Mesodermal cell (in vitro differentiated cells): ENCODE measurements around the gene HSPA1A.
"Not testable (repeated sequence)": the region's sequence is repeated elsewhere in the genome, so short reads cannot be mapped to it uniquely, and the experiment has no call there.

Experiments
- H3K27ac ChIP-seq: 2 replicates; pipeline ENCODE4 v1.7.0; 2013; ENCODE audit warnings: mild to moderate bottlenecking, low read depth, low read length, moderate library complexity; ENCODE audit not compliant: severe bottlenecking
- H3K36me3 ChIP-seq: 2 replicates; pipeline ENCODE4 v1.7.1; 2013; ENCODE audit warnings: mild to moderate bottlenecking, low read length, moderate library complexity; ENCODE audit not compliant: control insufficient read depth, insufficient read depth
- H3K4me1 ChIP-seq: one replicate; pipeline ENCODE4 v1.7.1; 2013; ENCODE audit warnings: mild to moderate bottlenecking, low read length; ENCODE audit not compliant: insufficient read depth, control insufficient read depth, poor library complexity, severe bottlenecking
- H3K4me3 ChIP-seq: 2 replicates; pipeline ENCODE4 v1.7.0; 2013; ENCODE audit warnings: low read length, control low read depth, mild to moderate bottlenecking; ENCODE audit not compliant: insufficient read depth, poor library complexity, severe bottlenecking; ENCODE audit errors: extremely low read depth
- H3K9me3 ChIP-seq: 2 replicates; pipeline ENCODE4 v1.7.1; 2013; ENCODE audit warnings: mild to moderate bottlenecking, low read length, moderate library complexity; ENCODE audit not compliant: control insufficient read depth
- WGBS, 2 experiments: methylation state at CpG; one replicate each; pipeline ENCODE4 v1.1.5; 2013; ENCODE audit warnings: missing lambda C conversion rate in 2 of 2; ENCODE audit not compliant: insufficient coverage in 2 of 2; 5-methylcytosine and 5-hydroxymethylcytosine counted together

HSPA1A gene

GRCh38 chr6:31795616-31796298, 19.6 kb upstream of the HSPA1A start, which contains the start of gene VARS1:
TSS of gene VARS1 (minus strand) at chr6:31795752. CDS start at chr6:31795217, 535 bp downstream.
- Histone ChIP-seq H3K9me3 (no peaks in the 10 kb centered on the region), H3K4me1 (peaks cover 14% of the 10 kb centered on the region), H3K27ac (peak within 1 kb of the TSS; percentile 98), H3K4me3 (peak within 1 kb of the TSS; percentile 82), H3K36me3 (peaks cover 45% of the 10 kb centered on the region)
- WGBS, 2 experiments, result 4% methylated on average over 65 to 66 of the region's 75 CpGs

DNA sequence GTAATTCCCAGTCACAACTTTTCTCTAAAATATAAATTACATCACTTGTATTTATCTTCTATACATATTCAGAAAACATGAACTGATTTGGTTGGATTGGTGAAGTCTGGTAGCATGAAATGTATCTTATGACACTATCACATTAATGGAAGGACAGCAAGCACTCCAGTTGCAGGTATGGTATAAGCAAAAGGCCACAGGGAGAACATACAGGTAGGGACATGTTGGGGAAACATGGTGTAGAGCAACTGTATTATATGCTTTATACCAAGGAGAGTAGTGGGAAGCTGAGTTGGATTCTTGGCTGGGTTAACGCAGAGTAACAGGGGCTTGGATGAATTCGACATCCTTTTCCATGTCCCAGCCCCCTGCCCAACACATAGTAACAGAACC, 18.4 kb upstream of the HSPA1A start:
- H3K4me1 ChIP-seq, result peaks cover 14% of the 10 kb centered on the region
- H3K9me3 ChIP-seq, result no peaks in the 10 kb centered on the region
- no peak overlapping the region for H3K27ac ChIP-seq
- WGBS, 2 experiments, result 93% methylated on average over 2 of the region's 2 CpGs; no CpG with 5 or more reads in 1 of the 2 experiments
- no peak overlapping the region for H3K4me3 ChIP-seq
- peaks cover 47% of the 10 kb centered on the region for H3K36me3 ChIP-seq

GRCh38 chr6:31797588-31797987, 17.8 kb upstream of the HSPA1A start:
- no peak overlapping the region for H3K4me3 ChIP-seq
- peaks cover 47% of the 10 kb centered on the region for H3K36me3 ChIP-seq
- 96 to 100% methylated on average over 1 to 5 of the region's 5 CpGs for WGBS, 2 experiments

DNA sequence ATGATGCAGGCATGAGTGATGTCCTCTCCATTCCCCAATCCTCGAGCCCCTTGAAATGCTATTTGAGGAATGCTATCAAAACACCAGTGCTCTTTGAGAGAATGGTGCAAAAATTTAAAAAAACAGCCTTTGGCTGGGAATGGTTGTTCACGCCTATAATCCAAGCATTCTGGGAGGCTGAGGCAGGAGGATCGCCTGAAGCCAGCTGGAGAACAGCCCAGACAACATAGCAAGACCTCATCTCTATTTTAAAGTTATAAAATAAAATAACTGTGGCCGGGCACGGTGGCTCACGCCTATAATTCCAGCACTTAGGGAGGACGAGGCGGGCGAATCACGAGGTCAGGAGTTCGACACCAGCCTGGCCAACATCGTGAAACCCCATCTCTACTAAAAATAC, 15.6 kb upstream of the HSPA1A start:
- Histone ChIP-seq H3K36me3 (peaks cover 52% of the 10 kb centered on the region), H3K9me3 (no peaks in the 10 kb centered on the region), H3K27ac (no peak overlapping the region), H3K4me1 (no peaks in the 10 kb centered on the region), H3K4me3 (no peak overlapping the region)
- 100% methylated on average over 1 of the region's 12 CpGs for WGBS, 2 experiments

More at GRCh38 chr6:31797588-31797987, 17.8 kb upstream of the HSPA1A start:
- Histone ChIP-seq H3K27ac (no peak overlapping the region), H3K4me1 (peaks cover 12% of the 10 kb centered on the region), H3K9me3 (no peaks in the 10 kb centered on the region)

GRCh38 chr6:31801031-31801927, 14.1 kb upstream of the HSPA1A start:
- peaks cover 52% of the 10 kb centered on the region for H3K36me3 ChIP-seq
- not testable (repeated sequence) for H3K27ac ChIP-seq, H3K4me1 ChIP-seq, H3K4me3 ChIP-seq, H3K9me3 ChIP-seq
- WGBS, 2 experiments, result 96 to 97% methylated on average over 6 to 8 of the region's 8 CpGs

DNA sequence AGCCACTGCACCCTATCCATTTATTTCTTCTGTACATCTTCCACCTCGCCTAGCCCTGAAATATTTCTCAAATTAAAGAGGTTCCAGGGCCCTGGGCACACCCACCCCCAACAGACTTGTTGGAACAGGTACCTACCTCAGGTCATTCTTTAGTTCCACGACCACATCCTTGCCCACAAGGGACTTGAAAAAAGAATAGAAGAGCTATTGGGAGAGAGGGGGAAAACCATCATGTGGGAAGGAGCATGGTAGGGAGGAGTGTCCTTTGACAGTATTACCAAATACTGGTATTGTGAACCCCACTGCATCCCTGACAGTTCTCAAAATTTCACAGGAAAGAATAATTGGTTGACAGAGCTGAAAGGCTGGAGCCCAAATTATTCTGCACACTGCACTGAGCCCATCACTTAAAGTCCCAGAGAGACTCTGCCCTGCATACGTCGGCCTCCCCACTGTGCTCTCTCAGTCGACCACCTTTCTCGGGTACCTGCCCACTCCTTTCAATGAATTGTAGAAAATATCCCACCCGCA, 9.3 kb upstream of the HSPA1A start:
- peak overlapping the region; percentile 82 for H3K27ac ChIP-seq
- H3K4me3 ChIP-seq, result peak overlapping the region; percentile 85
- 0 to 17% methylated on average over 4 to 6 of the region's 7 CpGs for WGBS, 2 experiments
- H3K4me1 ChIP-seq, result peaks cover 4% of the 10 kb centered on the region
- peaks cover 32% of the 10 kb centered on the region for H3K36me3 ChIP-seq
- H3K9me3 ChIP-seq, result no peaks in the 10 kb centered on the region

DNA sequence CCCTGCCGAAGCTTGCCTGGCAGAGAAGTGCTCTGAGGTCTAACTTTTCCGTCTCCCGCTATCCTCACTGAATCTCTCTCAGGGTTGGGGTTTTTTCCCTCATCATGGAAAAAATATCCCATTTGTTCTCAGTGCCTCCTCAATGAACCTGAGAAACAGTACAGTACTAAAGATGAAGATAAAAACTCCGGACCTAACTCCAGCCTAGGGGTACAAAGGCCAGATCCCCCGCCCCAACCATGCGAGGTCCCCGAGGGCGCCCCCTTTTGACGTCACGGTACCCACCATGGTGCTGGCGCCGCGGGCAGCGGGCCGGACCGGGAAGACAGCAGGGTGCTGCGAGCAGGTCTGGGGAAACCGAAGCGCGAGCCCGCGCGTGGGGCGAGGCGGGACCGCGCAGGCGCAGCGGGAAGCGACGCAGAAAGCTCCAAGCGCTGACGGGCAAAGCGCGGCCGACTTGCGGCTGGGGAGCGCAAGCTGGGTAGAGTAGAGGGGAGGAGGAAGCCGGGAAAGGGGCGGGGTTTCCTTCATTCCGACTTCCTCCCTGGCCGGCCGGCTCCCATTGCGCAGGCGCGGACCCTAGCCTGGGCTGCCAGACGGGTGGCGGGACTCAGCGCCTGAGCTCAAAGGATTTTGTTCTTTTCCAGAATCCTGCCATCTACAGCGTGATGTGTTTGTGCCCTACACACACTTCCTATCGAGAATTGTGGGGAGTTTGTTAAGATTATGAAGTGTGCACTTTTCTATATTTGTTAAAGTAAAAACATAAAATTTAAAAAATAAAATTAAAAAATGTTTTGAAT, 8.7 kb upstream of the HSPA1A start, which contains the start of gene LSM2:
Gene LSM2 (minus strand): TSS at position 497 of the 803 bp plus-strand sequence. CDS start 209 bp downstream, at position 288.
- 0% methylated on average over 29 to 44 of the region's 51 CpGs for WGBS, 2 experiments

DNA sequence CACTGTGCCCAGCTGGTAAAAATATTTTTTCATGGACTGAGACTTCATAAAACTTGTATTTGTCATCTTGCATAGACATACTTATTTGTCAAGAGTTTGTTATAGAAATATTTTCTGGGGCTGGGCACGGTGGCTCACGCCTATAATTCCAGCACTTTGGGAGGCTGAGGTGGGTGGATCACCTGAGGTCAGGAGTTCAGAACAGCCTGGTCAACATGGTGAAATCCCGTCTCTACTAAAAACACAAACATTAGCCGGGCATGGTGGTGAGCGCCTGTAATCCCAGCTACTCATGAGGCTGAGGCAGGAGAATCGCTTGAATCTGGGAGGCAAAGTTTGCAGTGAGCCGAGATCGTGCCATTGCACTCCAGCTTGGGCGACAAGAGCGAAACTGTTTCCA, 6.7 kb upstream of the HSPA1A start:
- not testable (repeated sequence) for H3K9me3 ChIP-seq, H3K4me3 ChIP-seq, H3K27ac ChIP-seq, H3K4me1 ChIP-seq, H3K36me3 ChIP-seq
- 86 to 97% methylated on average over 7 of the region's 10 CpGs for WGBS, 2 experiments

More for the DNA sequence above, 8.7 kb upstream of the HSPA1A start, which contains the start of gene LSM2:
- peaks cover 4% of the 10 kb centered on the region for H3K4me1 ChIP-seq
- peaks cover 26% of the 10 kb centered on the region for H3K36me3 ChIP-seq
- H3K9me3 ChIP-seq, result no peaks in the 10 kb centered on the region
- peak within 1 kb of the TSS; percentile 85 for H3K4me3 ChIP-seq
- H3K27ac ChIP-seq, result peak within 1 kb of the TSS; percentile 82

GRCh38 chr6:31811645-31812044, 3.7 kb upstream of the HSPA1A start:
- 97 to 99% methylated on average over 12 of the region's 12 CpGs for WGBS, 2 experiments
- Histone ChIP-seq H3K27ac (no peak overlapping the region), H3K9me3 (no peaks in the 10 kb centered on the region), H3K36me3 (no peaks in the 10 kb centered on the region), H3K4me3 (no peak overlapping the region), H3K4me1 (peaks cover 4% of the 10 kb centered on the region)

DNA sequence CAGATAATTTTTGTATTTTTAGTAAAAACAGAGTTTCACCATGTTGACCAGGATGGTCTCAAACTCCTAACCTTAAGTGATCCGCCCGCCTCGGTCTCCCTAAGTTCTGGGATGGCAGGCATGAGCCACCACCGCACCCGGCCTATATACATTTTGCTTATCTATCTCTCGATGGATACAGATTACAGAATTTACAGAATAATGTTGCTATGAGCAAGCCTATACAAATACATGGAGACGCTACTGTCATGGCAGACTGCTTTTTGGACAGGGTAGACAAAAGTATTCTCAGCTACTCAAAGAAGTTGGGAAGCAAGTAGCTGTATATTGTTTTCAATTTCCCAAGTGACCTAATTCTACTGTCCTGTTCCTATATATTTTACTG, 1.9 kb upstream of the HSPA1A start:
- H3K9me3 ChIP-seq, result no peaks in the 10 kb centered on the region
- H3K4me1 ChIP-seq, result peaks cover 4% of the 10 kb centered on the region
- H3K36me3 ChIP-seq, result peaks cover 2% of the 10 kb centered on the region
- peak overlapping the region; percentile 99 for H3K27ac ChIP-seq
- H3K4me3 ChIP-seq, result no peak overlapping the region
- whole genome bisulfite sequencing, 2 experiments, result 89 to 100% methylated on average over 5 to 6 of the region's 7 CpGs
